Vagina (tissue), 2 donors: ENCODE data around the gene MIOX.

Experiments
- POLR2A ChIP-seq, 2 donors: fragments of 450-650 bp; IDR thresholded peaks; one replicate each; pipeline ENCODE4 v1.6.1; 2017; ENCODE audit warnings: antibody characterized with exemption in 2 of 2, mild to moderate bottlenecking in 2 of 2, moderate library complexity in 2 of 2
- TF ChIP-seq, protein P1 (sequence below), 3 experiments: fragments of 450-650 bp in 2 of 3; fragments of 200-600 bp in 1 of 3; sonication (generic) in 1 of 3; IDR thresholded peaks; one replicate each; pipeline ENCODE4 v1.5.1; 2017 to 2019; ENCODE audit warnings: antibody characterized with exemption in 3 of 3, mild to moderate bottlenecking in 2 of 3, moderate library complexity in 2 of 3

DNA sequence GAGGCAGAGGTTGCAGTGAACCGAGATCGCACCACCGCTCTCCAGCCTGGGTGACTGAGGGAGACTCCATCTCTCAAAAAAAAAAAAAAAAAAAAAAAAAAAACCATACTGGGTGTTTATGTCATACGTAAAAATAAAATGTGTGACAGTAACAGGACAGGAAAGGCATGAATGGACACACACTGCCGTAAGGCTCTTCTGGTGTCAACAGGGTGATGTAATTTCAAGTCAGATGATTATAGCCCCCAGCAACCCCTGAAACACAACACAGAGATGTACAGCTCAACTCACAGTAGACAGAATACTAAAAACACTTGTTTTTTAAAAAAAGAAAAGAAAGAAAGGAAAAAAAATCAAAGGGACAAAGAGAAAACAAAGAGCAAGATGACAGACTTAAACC, 34.0 kb upstream of the MIOX start:
- TF ChIP-seq, protein P1, sequence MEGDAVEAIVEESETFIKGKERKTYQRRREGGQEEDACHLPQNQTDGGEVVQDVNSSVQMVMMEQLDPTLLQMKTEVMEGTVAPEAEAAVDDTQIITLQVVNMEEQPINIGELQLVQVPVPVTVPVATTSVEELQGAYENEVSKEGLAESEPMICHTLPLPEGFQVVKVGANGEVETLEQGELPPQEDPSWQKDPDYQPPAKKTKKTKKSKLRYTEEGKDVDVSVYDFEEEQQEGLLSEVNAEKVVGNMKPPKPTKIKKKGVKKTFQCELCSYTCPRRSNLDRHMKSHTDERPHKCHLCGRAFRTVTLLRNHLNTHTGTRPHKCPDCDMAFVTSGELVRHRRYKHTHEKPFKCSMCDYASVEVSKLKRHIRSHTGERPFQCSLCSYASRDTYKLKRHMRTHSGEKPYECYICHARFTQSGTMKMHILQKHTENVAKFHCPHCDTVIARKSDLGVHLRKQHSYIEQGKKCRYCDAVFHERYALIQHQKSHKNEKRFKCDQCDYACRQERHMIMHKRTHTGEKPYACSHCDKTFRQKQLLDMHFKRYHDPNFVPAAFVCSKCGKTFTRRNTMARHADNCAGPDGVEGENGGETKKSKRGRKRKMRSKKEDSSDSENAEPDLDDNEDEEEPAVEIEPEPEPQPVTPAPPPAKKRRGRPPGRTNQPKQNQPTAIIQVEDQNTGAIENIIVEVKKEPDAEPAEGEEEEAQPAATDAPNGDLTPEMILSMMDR (IDR thresholded peaks at IDR 0.05), result no peak
- no peak for TF ChIP-seq POLR2A (IDR thresholded peaks at IDR 0.05)
